DND-41 (cell line): ENCODE measurements around the gene GPC3.

ENCODE experiments used
- ATAC-seq: fragments of 200-7000 bp; cut with Tn5 transposase; 3 replicates; pipeline ENCODE4 v1.9.1; 2021; ENCODE audit warnings: low read depth; ENCODE audit not compliant: insufficient read depth
- DNase-seq: peaks from one replicate; pipeline ENCODE4 v3.0.0-alpha.2; 2020
- H2AFZ ChIP-seq: 2 replicates; pipeline ENCODE4 v1.6.0; 2012; ENCODE audit warnings: low read depth, low read length
- H3K27ac ChIP-seq: 2 replicates; pipeline ENCODE4 v1.5.1; 2012; ENCODE audit warnings: low read length, inconsistent platforms
- H3K27me3 ChIP-seq: fragments of 200-600 bp; sonication (generic); 2 replicates; pipeline ENCODE4 v1.6.0; 2012; ENCODE audit warnings: low read length, mild to moderate bottlenecking, inconsistent platforms; ENCODE audit not compliant: insufficient read depth, poor library complexity
- H3K36me3 ChIP-seq: 2 replicates; pipeline ENCODE4 v1.5.1; 2012; ENCODE audit warnings: low read length, inconsistent platforms; ENCODE audit not compliant: insufficient read depth
- H3K4me1 ChIP-seq: 2 replicates; pipeline ENCODE4 v1.5.1; 2012; ENCODE audit warnings: mild to moderate bottlenecking, low read length; ENCODE audit not compliant: insufficient read depth
- H3K4me2 ChIP-seq: 2 replicates; pipeline ENCODE4 v1.6.0; 2012; ENCODE audit warnings: mild to moderate bottlenecking, moderate library complexity, low read length, inconsistent platforms; ENCODE audit not compliant: insufficient read depth
- H3K4me3 ChIP-seq, 2 experiments: fragments of 200-600 bp in 1 of 2; shearing (Covaris generic) in 1 of 2; 2 replicates each; pipeline ENCODE4 v1.5.1; 2012 to 2016; ENCODE audit warnings: inconsistent platforms in 2 of 2, low read length in 2 of 2, mild to moderate bottlenecking in 2 of 2, low read depth in 1 of 2, moderate library complexity in 1 of 2
- H3K79me2 ChIP-seq: 2 replicates; pipeline ENCODE4 v1.6.0; 2012; ENCODE audit warnings: low read length, inconsistent platforms; ENCODE audit not compliant: insufficient read depth
- H3K9ac ChIP-seq: 2 replicates; pipeline ENCODE4 v1.6.0; 2012; ENCODE audit warnings: low read depth, mild to moderate bottlenecking, inconsistent platforms, low read length, moderate library complexity
- H3K9me3 ChIP-seq: 2 replicates; pipeline ENCODE4 v1.5.1; 2012; ENCODE audit warnings: low read length, moderate library complexity, mild to moderate bottlenecking, inconsistent platforms; ENCODE audit not compliant: insufficient read depth, severe bottlenecking
- H4K20me1 ChIP-seq: 2 replicates; pipeline ENCODE4 v1.6.0; 2012; ENCODE audit warnings: low read length; ENCODE audit not compliant: insufficient read depth
- CTCF ChIP-seq: IDR thresholded peaks from 2 replicates; pipeline ENCODE4 v1.5.1; 2012; ENCODE audit warnings: borderline replicate concordance, low read length, moderate library complexity, mild to moderate bottlenecking; ENCODE audit not compliant: poor library complexity, severe bottlenecking; ENCODE audit errors: extremely low read depth
- EZH2 ChIP-seq: IDR thresholded peaks from 3 replicates; pipeline ENCODE4 v1.6.1; 2012; ENCODE audit warnings: borderline replicate concordance, low read depth, mild to moderate bottlenecking, moderate library complexity, low read length, inconsistent platforms; ENCODE audit not compliant: severe bottlenecking

GPC3 gene

DNA sequence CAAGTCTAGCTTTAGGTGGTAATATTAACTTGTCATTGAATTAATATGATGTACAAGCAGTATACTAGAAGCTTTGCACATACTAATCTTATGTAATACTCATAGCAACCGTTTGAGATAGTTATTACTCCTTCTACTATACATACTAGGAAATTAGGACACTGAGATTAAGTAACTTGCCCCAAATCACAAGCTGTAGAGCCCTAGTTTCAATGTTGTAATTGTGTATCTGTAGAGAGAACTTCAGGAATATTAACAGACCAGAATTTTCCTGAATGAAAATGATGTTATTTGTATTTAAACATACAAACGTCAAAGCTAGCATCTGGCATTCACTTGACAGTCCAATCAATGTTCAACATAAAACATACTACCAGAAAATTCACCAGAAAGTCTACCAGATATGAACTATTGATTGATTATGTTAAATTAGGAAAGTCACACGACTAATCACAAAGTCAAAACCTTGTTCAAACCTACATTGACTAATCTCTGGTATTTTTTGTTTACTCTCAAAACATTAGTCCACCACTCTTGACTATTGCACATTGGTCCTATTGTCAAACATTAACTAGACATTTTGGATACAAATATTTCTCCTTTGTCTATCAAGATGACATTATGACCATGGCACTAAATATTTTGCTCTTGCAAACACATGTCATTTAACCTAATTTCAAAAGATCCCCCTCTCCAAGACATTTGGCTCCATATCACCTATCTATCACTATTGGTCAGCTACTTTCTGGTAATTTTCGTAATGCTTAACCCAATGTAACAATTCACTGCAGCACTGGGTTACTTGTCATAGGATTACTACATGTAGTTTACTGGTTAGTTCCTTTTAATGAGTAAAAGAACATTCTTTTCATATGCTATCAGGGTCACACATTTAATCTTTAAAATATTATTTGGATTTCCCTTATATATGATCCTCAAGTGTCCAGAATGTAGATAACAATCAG is 100.7 kb downstream of the GPC3 start:
- H3K27me3 ChIP-seq, result no peaks in the 10 kb centered on the region
- H3K27ac ChIP-seq, result no peak overlapping the region
- H3K9me3 ChIP-seq, result no peaks in the 10 kb centered on the region
- H3K4me1 ChIP-seq, result no peaks in the 10 kb centered on the region
- H4K20me1 ChIP-seq, result no peaks in the 10 kb centered on the region
- no peaks in the 10 kb centered on the region for H3K36me3 ChIP-seq
- TF ChIP-seq CTCF (no peak), EZH2 (no peak)
- DNase-seq (no peak), ATAC-seq (no peak)
- no peak overlapping the region for H2AFZ ChIP-seq
- no peak overlapping the region for H3K4me3 ChIP-seq
- H3K4me2 ChIP-seq, result no peak overlapping the region
- no peaks in the 10 kb centered on the region for H3K79me2 ChIP-seq
- H3K9ac ChIP-seq, result no peak overlapping the region

- DNase-seq (no peak), ATAC-seq (no peak)
- no peak overlapping the region for H3K4me2 ChIP-seq
- no peak overlapping the region for H3K4me3 ChIP-seq
- no peak overlapping the region for H3K9ac ChIP-seq
- no peaks in the 10 kb centered on the region for H3K36me3 ChIP-seq
- H3K9me3 ChIP-seq, result no peaks in the 10 kb centered on the region
- no peaks in the 10 kb centered on the region for H3K27me3 ChIP-seq
- no peaks in the 10 kb centered on the region for H3K79me2 ChIP-seq
- TF ChIP-seq CTCF (no peak), EZH2 (no peak)
- no peak overlapping the region for H3K27ac ChIP-seq
- H4K20me1 ChIP-seq, result no peaks in the 10 kb centered on the region
- no peak overlapping the region for H2AFZ ChIP-seq
- no peaks in the 10 kb centered on the region for H3K4me1 ChIP-seq
Observed at GRCh38 chrX:133881893-133882292, 103.5 kb downstream of the GPC3 start.

GRCh38 chrX:133881007-133881406 is 104.4 kb downstream of the GPC3 start:
- no peak for DNase-seq
- Histone ChIP-seq H3K79me2 (no peaks in the 10 kb centered on the region), H3K4me1 (no peaks in the 10 kb centered on the region), H3K9ac (no peak overlapping the region), H3K27ac (no peak overlapping the region), H3K36me3 (no peaks in the 10 kb centered on the region), H4K20me1 (no peaks in the 10 kb centered on the region), H3K9me3 (no peaks in the 10 kb centered on the region), H3K27me3 (no peaks in the 10 kb centered on the region), H2AFZ (no peak overlapping the region), H3K4me2 (no peak overlapping the region), H3K4me3 (no peak overlapping the region)
- ATAC-seq, result no peak
- TF ChIP-seq EZH2, result no peak
- TF ChIP-seq CTCF, result no peak
